Left lung (tissue), 10 donors: ENCODE measurements around the gene PPP5C. TPM values are rescaled to one million over a fixed set of nuclear protein-coding genes. Genes with fewer than 3 reads are reported as not detected.

Experiments used
- ATAC-seq: fragments of 200-7000 bp; cut with Tn5 transposase; one replicate; pipeline ENCODE4 v1.9.1; 2020; ENCODE audit warnings: moderate library complexity
- DNase-seq, 4 donors: peaks; one replicate each; pipeline ENCODE4 v3.0.0-alpha.2; 2013 to 2020
- H3K27ac ChIP-seq, 2 donors: fragments of 200-600 bp; sonication (generic) in 1 of 2; one replicate each; pipeline versions ENCODE4 v1.5.0 to v1.8.0; 2020 to 2021
- H3K27me3 ChIP-seq, 2 donors: fragments of 200-600 bp; sonication (generic) in 1 of 2; one replicate each; pipeline versions ENCODE4 v1.5.0 to v1.8.0; 2020 to 2021
- H3K36me3 ChIP-seq, 2 donors: fragments of 200-600 bp; sonication (generic) in 1 of 2; one replicate each; pipeline versions ENCODE4 v1.5.0 to v1.8.0; 2020 to 2021
- H3K4me1 ChIP-seq, 2 donors: fragments of 200-600 bp; one replicate each; pipeline ENCODE4 v1.8.0; 2021
- H3K4me3 ChIP-seq, 2 donors: fragments of 200-600 bp; sonication (generic) in 1 of 2; one replicate each; pipeline versions ENCODE4 v1.5.0 to v1.8.0; 2020 to 2021; ENCODE audit warnings: mild to moderate bottlenecking in 1 of 2
- H3K9me3 ChIP-seq, 2 donors: fragments of 200-600 bp; sonication (generic) in 1 of 2; one replicate each; pipeline versions ENCODE4 v1.5.0 to v1.8.0; 2020 to 2021
- CTCF ChIP-seq, 2 donors: fragments of 200-600 bp; sonication (generic) in 1 of 2; IDR thresholded peaks; one replicate each; pipeline versions ENCODE4 v1.5.0 to v1.8.0; 2021; ENCODE audit warnings: antibody characterized with exemption in 2 of 2
- intact Hi-C, 2 donors: fragments of 100-400 bp; cut with DNase I; formaldehyde crosslinking; loops; one replicate each; pipeline versions ENCODE4 v1.11.2 to v1.14.2; 2022
- polyA plus RNA-seq, 6 donors: library from polyadenylated mRNA; unstranded; fragments of 120-200 nt; gene quantifications; one replicate each; pipeline ENCODE4 v1.2.1, GENCODE V29; 2013; ENCODE audit not compliant: insufficient read length in 6 of 6
- total RNA-seq, 2 donors: library from RNA; stranded (reverse); fragmentation: NEBNext Ultra II Directional; extraction: Animal tissue kit (Norgen Biotek cat#: 25700); gene quantifications; one replicate each; pipeline ENCODE4 v1.2.1, GENCODE V29; 2021
- donor health status: DM: no; HTN: yes; CAD: no.
- donor health status: DM: no; HTN: no; CAD: no.

The PPP5C gene
- total and polyA plus RNA-seq, 8 donors, result 52.6 to 114 (median 98.3) TPM

- Histone ChIP-seq H3K9me3 (no peaks in the 10 kb centered on the region), H3K27me3 (peaks cover 8 to 94% of the 10 kb centered on the region in 2 donors), H3K4me3 (peak overlapping the region; percentile 16 to 30), H3K36me3 (no peaks in the 10 kb centered on the region), H3K27ac (peak overlapping the region in 1 of 2 donors; percentile 37), H3K4me1 (peaks cover 10 to 26% of the 10 kb centered on the region in 2 donors)
- no peak for TF ChIP-seq CTCF (IDR thresholded peaks at IDR 0.05)
- peak; percentile 69 for ATAC-seq
- intact Hi-C loops, result loop anchor here in 1 of 2 donors (5.0 kb wide), 1 partner anchor 83 kb away; no protein-coding TSS in a partner anchor
- peak in 2 of 4 donors; percentile 73 to 79 for DNase-seq
Observed at GRCh38 chr19:46404055-46404752, 57.3 kb downstream of the PPP5C start.

- Histone ChIP-seq H3K4me1 (peaks cover 10 to 26% of the 10 kb centered on the region in 2 donors), H3K27ac (peak overlapping the region in 1 of 2 donors; percentile 37), H3K36me3 (no peaks in the 10 kb centered on the region), H3K9me3 (no peaks in the 10 kb centered on the region), H3K27me3 (peaks cover 8 to 93% of the 10 kb centered on the region in 2 donors), H3K4me3 (peak overlapping the region; percentile 16 to 30)
- DNase-seq (peak in 2 of 4 donors; percentile 38 to 68), ATAC-seq (peak; percentile 18)
- TF ChIP-seq CTCF (IDR thresholded peaks at IDR 0.05), result no peak
- intact Hi-C loops, result loop anchor here in 1 of 2 donors (5.0 kb wide), 1 partner anchor 82 kb away; no protein-coding TSS in a partner anchor
Observed at GRCh38 chr19:46404753-46405468, 58.0 kb downstream of the PPP5C start.

- DNase-seq, result no peak
- H3K4me1 ChIP-seq, result peaks cover 10 to 26% of the 10 kb centered on the region in 2 donors
Observed at GRCh38 chr19:46406976-46407375, 60.1 kb downstream of the PPP5C start.

GRCh38 chr19:46407856-46408663 lies 61.2 kb downstream of the PPP5C start:
- H3K4me3 ChIP-seq, result no peak overlapping the region
- no peak overlapping the region for H3K27ac ChIP-seq
- ATAC-seq, result no peak

More at GRCh38 chr19:46406976-46407375, 60.1 kb downstream of the PPP5C start:
- no peak for ATAC-seq
- Histone ChIP-seq H3K27me3 (peaks cover 8 to 97% of the 10 kb centered on the region in 2 donors), H3K36me3 (no peaks in the 10 kb centered on the region), H3K9me3 (no peaks in the 10 kb centered on the region), H3K4me3 (no peak overlapping the region), H3K27ac (no peak overlapping the region)
- no peak for TF ChIP-seq CTCF (IDR thresholded peaks at IDR 0.05)
- intact Hi-C loops, result no loop called here

More at GRCh38 chr19:46407856-46408663, 61.2 kb downstream of the PPP5C start:
- no peaks in the 10 kb centered on the region for H3K36me3 ChIP-seq
- H3K4me1 ChIP-seq, result peaks cover 10 to 26% of the 10 kb centered on the region in 2 donors
- intact Hi-C loops, result no loop called here
- no peak for TF ChIP-seq CTCF (IDR thresholded peaks at IDR 0.05)
- DNase-seq, result peak in 1 of 4 donors; percentile 31
- peaks cover 8 to 97% of the 10 kb centered on the region in 2 donors for H3K27me3 ChIP-seq
- H3K9me3 ChIP-seq, result no peaks in the 10 kb centered on the region
